Transverse colon (tissue), 4 donors: ENCODE measurements around the gene PRB3. TPM values are rescaled to one million over a fixed set of nuclear protein-coding genes. Genes with fewer than 3 reads are reported as not detected.

ENCODE experiments used
- DNase-seq: peaks from one replicate; pipeline ENCODE4 v3.0.0-alpha.2; 2019
- H3K27ac ChIP-seq, 4 donors: fragments of 200-600 bp; sonication (generic); 2 replicates each; pipeline ENCODE4 v1.5.1; 2016 to 2018; ENCODE audit warnings: inconsistent platforms in 4 of 4
- H3K27me3 ChIP-seq: fragments of 200-600 bp; sonication (generic); 2 replicates; pipeline ENCODE4 v1.5.1; 2017; ENCODE audit warnings: inconsistent platforms
- H3K36me3 ChIP-seq, 4 donors: fragments of 200-600 bp; sonication (generic); 2 replicates each; pipeline ENCODE4 v1.5.1; 2017 to 2019; ENCODE audit warnings: inconsistent platforms in 4 of 4
- H3K4me1 ChIP-seq, 4 donors: fragments of 200-600 bp; sonication (generic); 2 replicates each; pipeline ENCODE4 v1.5.1; 2017 to 2020; ENCODE audit warnings: inconsistent platforms in 4 of 4
- H3K4me3 ChIP-seq, 4 donors: fragments of 200-600 bp; sonication (generic); 1 replicate in 1 of 4; 2 replicates in 3 of 4; pipeline versions ENCODE4 v1.5.1 to v1.6.1; 2017 to 2019; ENCODE audit warnings: inconsistent platforms in 4 of 4
- H3K9me3 ChIP-seq, 2 donors: fragments of 200-600 bp; sonication (generic); 2 replicates each; pipeline ENCODE4 v1.5.1; 2017 to 2019; ENCODE audit warnings: inconsistent platforms in 2 of 2
- CTCF ChIP-seq, 5 experiments: fragments of 200-600 bp in 3 of 5; fragments of 450-650 bp in 2 of 5; sonication (generic) in 3 of 5; IDR thresholded peaks; 1 replicate in 2 of 5; 2 replicates in 3 of 5; pipeline ENCODE4 v1.5.1; 2016 to 2017; ENCODE audit warnings: antibody characterized with exemption in 5 of 5, inconsistent platforms in 3 of 5, mild to moderate bottlenecking in 2 of 5, moderate library complexity in 1 of 5
- EP300 ChIP-seq: sonication (generic); formaldehyde crosslinking; IDR thresholded peaks from one replicate; pipeline ENCODE4 v1.6.1; 2017; ENCODE audit warnings: antibody characterized with exemption, low read depth
- POLR2A ChIP-seq: fragments of 450-650 bp; IDR thresholded peaks from one replicate; pipeline ENCODE4 v1.6.1; 2016; ENCODE audit warnings: antibody characterized with exemption, mild to moderate bottlenecking, moderate library complexity
- POLR2AphosphoS5 ChIP-seq, 3 donors: sonication (generic); formaldehyde crosslinking; IDR thresholded peaks; one replicate each; pipeline ENCODE4 v1.6.1; 2016; ENCODE audit warnings: antibody characterized with exemption in 3 of 3
- WGBS, 2 donors: methylation state at CpG; one replicate each; pipeline ENCODE4 v1.1.5; 2018; ENCODE audit warnings: low coverage in 1 of 2; 5-methylcytosine and 5-hydroxymethylcytosine counted together
- in situ Hi-C, 4 donors: fragments of 200-750 bp; cut with MboI; loops; one replicate each; pipeline versions ENCODE4 v1.15.0 to v1.15.1; 2017; ENCODE audit warnings: low sequenced_read_pairs in 3 of 4, low pct_ligation_motif_present in 1 of 4, low pct_unique_long_range_greater_than_20kb in 1 of 4
- intact Hi-C: fragments of 100-400 bp; cut with DNase I; formaldehyde crosslinking; loops from one replicate; pipeline ENCODE4 v1.15.1; 2023; ENCODE audit warnings: low total_unique reads
- total RNA-seq, 4 donors: library from RNA; depleted of rRNA; stranded (reverse); fragments of >200 nt; gene quantifications; one replicate each; pipeline ENCODE4 v1.1.0, GENCODE V29; 2016

The PRB3 gene
- total RNA-seq, 4 donors from 2014 or later: not detected

DNA sequence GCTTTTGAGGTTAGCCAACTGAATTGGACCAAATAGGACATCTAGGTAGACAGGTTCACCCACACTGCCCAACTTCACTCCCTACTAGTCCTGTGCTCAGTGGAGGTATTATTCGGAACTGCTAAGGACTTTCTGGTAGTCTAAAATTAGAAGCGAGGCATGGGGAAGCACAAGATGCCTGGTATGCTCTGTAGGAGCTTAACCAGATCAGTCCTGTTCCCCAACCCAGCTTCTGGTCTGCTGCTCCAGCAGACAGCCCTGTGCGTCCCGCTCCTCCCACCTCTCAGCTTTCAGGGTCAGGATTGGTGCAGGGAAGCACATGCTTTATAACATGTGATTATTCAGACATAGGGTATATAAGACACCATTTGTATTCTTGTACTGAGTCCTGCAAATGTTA lies 31.2 kb downstream of the PRB3 start:
- H3K36me3 ChIP-seq: no peaks in the 10 kb centered on the region
- H3K27me3 ChIP-seq: no peaks in the 10 kb centered on the region
- H3K9me3 ChIP-seq: no peaks in the 10 kb centered on the region
- no peak overlapping the region for H3K27ac ChIP-seq
- TF ChIP-seq POLR2A (no peak), POLR2AphosphoS5 (IDR thresholded peaks at IDR 0.05) (no peak), CTCF (IDR thresholded peaks at IDR 0.05) (no peak), EP300 (no peak)
- no peak overlapping the region for H3K4me3 ChIP-seq
- no peaks in the 10 kb centered on the region for H3K4me1 ChIP-seq
- in situ Hi-C loops: loop anchor here in 2 of 4 donors (10.0 to 25.0 kb wide), 2 partner anchors 247 to 249 kb away; no protein-coding TSS in a partner anchor
- no peak for DNase-seq
- WGBS, 2 donors: 96% methylated on average over 4 of the region's 4 CpGs; no CpG with 5 or more reads in 1 of the 2 donors
- intact Hi-C loops: no loop called here

DNA sequence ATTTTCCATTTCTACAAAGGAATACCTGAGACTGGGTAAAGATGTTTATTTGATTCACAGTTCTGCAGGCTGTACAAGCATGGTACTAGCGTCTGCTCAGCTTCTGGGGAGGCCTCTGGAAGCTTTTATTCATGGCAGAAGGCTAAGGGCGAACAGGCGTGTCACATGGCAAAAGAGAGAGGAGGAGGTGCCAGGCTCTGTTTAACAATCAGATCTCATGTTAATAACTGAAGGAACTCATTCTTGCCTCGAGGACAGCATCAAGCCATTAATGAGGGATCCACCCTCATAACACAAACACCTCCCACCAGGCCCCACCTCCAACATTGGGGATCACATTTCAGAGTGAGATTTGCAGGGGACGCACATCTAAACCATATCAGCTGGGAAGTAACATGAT lies 36.0 kb downstream of the PRB3 start:
- H3K36me3 ChIP-seq: no peaks in the 10 kb centered on the region
- TF ChIP-seq EP300 (no peak), CTCF (IDR thresholded peaks at IDR 0.05) (no peak), POLR2A (no peak)
- H3K4me3 ChIP-seq: no peak overlapping the region
- no peak for DNase-seq
- intact Hi-C loops: no loop called here
- 40 to 69% methylated on average over 1 to 5 of the region's 5 CpGs for WGBS, 2 donors
- no peaks in the 10 kb centered on the region for H3K9me3 ChIP-seq
- no peak overlapping the region for H3K27ac ChIP-seq
- in situ Hi-C loops: loop anchor here in 2 of 4 donors (10.0 to 25.0 kb wide), 2 partner anchors 251 to 254 kb away; no protein-coding TSS in a partner anchor
- no peaks in the 10 kb centered on the region for H3K27me3 ChIP-seq
- no peaks in the 10 kb centered on the region for H3K4me1 ChIP-seq

DNA sequence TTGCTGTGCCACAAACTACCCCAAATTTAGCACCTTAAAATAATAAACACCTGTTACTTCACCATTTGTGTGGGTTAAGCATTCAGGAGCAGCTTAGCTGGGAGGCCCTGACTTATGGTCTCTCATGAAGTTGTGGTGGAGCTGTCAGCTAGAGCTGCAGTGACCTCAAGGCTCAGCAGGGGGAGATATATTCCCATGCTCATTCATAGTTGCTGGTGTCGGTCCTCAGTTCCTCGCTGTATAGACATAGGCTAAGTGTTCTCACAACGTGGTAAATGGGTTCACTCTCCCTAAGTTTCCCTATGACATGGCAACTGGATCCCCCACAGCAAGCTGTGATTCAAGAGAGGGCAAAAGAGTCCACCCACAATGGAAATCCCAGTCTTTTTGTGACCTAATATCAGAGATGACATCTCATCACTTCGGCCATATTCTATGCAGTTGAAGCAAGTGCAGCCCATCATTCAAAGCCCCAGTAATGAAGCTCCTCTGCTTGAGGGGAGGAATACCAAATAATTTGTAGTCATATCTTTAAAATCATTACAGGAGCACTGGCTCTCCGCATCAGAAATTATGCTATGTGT lies 41.1 kb downstream of the PRB3 start:
- H3K36me3 ChIP-seq: no peaks in the 10 kb centered on the region
- TF ChIP-seq CTCF (IDR thresholded peaks at IDR 0.05) (peak; percentile 31 to 57 (median 38)), POLR2A (no peak)
- WGBS, 2 donors: 30 to 47% methylated on average over 4 to 5 of the region's 5 CpGs
- peak; percentile 37 for DNase-seq
- H3K9me3 ChIP-seq: no peaks in the 10 kb centered on the region
- no peaks in the 10 kb centered on the region for H3K27me3 ChIP-seq
- H3K4me1 ChIP-seq: no peaks in the 10 kb centered on the region
- no peak overlapping the region for H3K4me3 ChIP-seq
- in situ Hi-C loops: loop anchor here in 2 of 4 donors (10.0 to 25.0 kb wide), 2 partner anchors 256 to 259 kb away; no protein-coding TSS in a partner anchor
- intact Hi-C loops: no loop called here
- H3K27ac ChIP-seq: no peak overlapping the region

- TF ChIP-seq POLR2A (no peak), POLR2AphosphoS5 (IDR thresholded peaks at IDR 0.05) (no peak), CTCF (IDR thresholded peaks at IDR 0.05) (no peak), EP300 (no peak)
- intact Hi-C loops: no loop called here
- H3K27me3 ChIP-seq: no peaks in the 10 kb centered on the region
- H3K36me3 ChIP-seq: no peaks in the 10 kb centered on the region
- no peak overlapping the region for H3K4me3 ChIP-seq
- no peaks in the 10 kb centered on the region for H3K4me1 ChIP-seq
- H3K9me3 ChIP-seq: no peaks in the 10 kb centered on the region
- in situ Hi-C loops: loop anchor here in 2 of 4 donors (10.0 to 25.0 kb wide), 2 partner anchors 257 to 260 kb away; no protein-coding TSS in a partner anchor
- no peak for DNase-seq
- no peak overlapping the region for H3K27ac ChIP-seq
- WGBS, 2 donors: 90 to 91% methylated on average over 3 to 4 of the region's 4 CpGs
Observed at GRCh38 chr12:11227373-11227772, 42.1 kb downstream of the PRB3 start.

Other genes with a start within 250 kb of the PRB3 start
- gene TAS2R19, start 247.1 kb downstream of the PRB3 start, total RNA-seq: 1 to 10 TPM; 1.4 to 9.2 (median 5.0) TPM
- 10 to 100 TPM in 3 of 4 donors, 1 to 10 TPM in 1; 4.5 to 27.5 (median 15.0) TPM for gene TAS2R31, start 238.3 kb downstream of the PRB3 start, total RNA-seq
- gene TAS2R46, start 207.4 kb downstream of the PRB3 start, total RNA-seq: 1 to 10 TPM in 2 of 4 donors, not detected in 2; 2.4 to 3.8 TPM
- 1 to 10 TPM in 3 of 4 donors, not detected in 1; 2.5 to 5.6 (median 5.1) TPM for gene TAS2R43, start 177.4 kb downstream of the PRB3 start, total RNA-seq
- gene TAS2R30, start 135.1 kb downstream of the PRB3 start, total RNA-seq: 10 to 100 TPM in 2 of 4 donors, 1 to 10 TPM in 2; 1.4 to 23.2 (median 12.3) TPM
- 10 to 100 TPM in 1 of 4 donors, 1 to 10 TPM in 3; 5.2 to 17.2 (median 8.9) TPM for gene SMIM10L1, start 98.5 kb downstream of the PRB3 start, total RNA-seq
- gene TAS2R42, start 82.8 kb downstream of the PRB3 start, total RNA-seq: not detected
- not detected for gene PRB4, start 40.7 kb upstream of the PRB3 start, total RNA-seq
- gene PRB2, start 125.9 kb upstream of the PRB3 start, total RNA-seq: not detected